Stimulated activated CD8-positive, alpha-beta memory T cell treated with anti-CD3 and anti-CD28 coated beads, Interleukin-15, amount 100 ng/mL, for 4 hours (primary cell): ENCODE data around the gene ABCA2.
"Not testable (repeated sequence)": the region's sequence is repeated elsewhere in the genome, so short reads cannot be mapped to it uniquely, and the experiment has no call there.

Source experiments
- DNase-seq, 2 donors: peaks; one replicate each; pipeline ENCODE4 v3.0.0-alpha.2; 2020; ENCODE audit warnings: low read depth in 2 of 2

Gene ABCA2

DNA sequence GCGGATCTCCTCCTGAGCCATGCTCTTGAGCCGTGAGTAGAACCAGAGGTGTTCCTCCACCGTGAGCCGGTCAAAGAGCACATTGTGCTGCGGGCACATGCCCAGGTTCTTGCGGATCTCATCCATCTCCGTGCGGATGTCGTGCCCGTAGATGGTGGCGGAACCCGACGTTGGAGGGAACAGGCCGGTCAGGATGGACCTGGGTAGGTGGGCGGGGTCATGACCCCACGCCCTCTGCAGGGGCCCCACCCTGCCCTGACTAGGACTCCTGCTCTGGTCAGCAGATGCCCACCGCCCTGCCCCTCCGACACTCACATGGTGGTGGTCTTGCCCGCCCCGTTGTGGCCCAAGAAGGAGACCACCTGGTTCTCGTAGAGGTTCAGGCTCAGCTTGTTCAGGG, 12.1 kb downstream of the ABCA2 start:
- DNase-seq = no peak

GRCh38 chr9:137015540-137015930, 12.5 kb downstream of the ABCA2 start:
- DNase-seq = no peak

GRCh38 chr9:137014776-137015539, 13.1 kb downstream of the ABCA2 start:
- DNase-seq = no peak

DNA sequence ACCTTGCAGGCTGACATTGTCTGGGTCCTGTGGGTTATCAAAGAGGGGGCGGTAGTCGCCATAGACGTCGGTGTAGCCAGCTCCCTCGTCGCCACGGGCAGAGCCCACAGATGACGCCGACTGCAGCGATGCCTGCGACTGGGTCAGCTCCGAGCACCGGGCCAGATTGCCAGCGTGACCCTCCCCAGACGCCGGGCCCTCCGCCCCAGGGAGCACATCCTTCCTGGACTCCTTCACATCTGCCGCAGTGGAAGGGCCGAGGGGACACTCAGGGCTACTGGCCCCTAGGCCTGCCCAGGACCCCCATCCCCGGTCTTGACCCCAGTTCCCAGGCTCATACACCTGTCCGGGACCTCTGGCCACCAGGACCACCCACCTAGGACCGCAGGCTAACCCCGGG, 13.9 kb downstream of the ABCA2 start:
- no peak for DNase-seq

DNA sequence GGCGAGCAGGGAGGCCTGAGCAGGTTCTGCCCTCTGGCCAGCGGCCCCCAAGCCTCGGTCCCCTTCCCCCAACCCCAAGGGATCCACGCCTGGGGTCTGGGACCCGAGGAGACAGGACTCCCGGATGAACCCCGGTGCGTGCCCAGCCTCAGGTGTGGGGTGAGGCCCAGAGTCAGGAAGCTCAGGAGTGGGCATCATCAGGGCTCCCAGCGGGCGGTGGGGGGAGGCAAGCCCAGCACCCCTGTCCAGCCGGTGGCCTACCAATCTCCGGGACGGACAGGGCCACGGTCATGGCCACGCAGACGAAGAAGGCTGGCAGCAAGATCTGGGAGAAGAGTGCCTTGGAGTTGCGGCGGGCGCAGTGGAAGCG, 14.5 kb downstream of the ABCA2 start:
- no peak for DNase-seq

GRCh38 chr9:137012694-137013570, 15.1 kb downstream of the ABCA2 start:
- no peak for DNase-seq

GRCh38 chr9:137011907-137012675, 15.9 kb downstream of the ABCA2 start:
- DNase-seq = no peak

- DNase-seq = no peak
These were observed 16.9 kb downstream of the ABCA2 start for GRCh38 chr9:137011156-137011555.

DNA sequence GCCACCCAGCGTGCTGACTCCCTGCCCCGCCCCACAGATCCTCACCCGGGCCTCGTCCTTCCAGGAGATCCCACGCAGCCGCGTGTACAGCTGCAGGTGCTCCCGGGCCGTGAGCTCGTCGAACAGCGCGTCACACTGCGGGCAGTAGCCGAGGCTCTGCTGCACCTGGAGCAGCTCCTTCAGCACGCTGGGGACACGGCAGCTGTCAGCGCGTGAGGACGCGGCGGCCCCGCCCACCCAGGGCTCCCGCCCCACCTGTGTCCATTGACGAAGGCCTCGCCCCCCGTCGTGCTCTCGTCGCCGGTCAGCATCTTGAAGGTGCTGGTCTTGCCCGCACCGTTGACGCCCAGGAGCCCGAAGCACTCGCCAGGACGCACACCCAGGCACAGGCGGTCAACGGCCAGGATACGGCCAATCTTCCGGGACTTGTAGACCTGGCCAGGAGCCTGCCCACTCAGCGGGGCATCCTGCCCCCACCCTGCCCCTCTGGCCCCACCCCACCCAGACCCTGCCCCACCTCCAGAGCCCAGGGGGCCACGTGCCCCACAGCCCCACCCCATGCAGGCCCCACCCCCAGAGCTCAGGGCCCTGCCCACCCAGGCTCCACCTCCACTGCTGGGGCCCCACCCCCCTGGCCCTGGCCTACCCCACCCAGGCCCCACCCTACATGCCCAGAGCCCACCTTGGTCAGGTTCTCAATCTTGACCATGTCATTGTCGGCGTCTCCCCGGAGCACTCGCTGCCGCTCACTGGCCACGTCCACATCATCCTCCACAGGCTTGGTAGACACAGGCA, 17.9 kb downstream of the ABCA2 start:
- DNase-seq = no peak

DNA sequence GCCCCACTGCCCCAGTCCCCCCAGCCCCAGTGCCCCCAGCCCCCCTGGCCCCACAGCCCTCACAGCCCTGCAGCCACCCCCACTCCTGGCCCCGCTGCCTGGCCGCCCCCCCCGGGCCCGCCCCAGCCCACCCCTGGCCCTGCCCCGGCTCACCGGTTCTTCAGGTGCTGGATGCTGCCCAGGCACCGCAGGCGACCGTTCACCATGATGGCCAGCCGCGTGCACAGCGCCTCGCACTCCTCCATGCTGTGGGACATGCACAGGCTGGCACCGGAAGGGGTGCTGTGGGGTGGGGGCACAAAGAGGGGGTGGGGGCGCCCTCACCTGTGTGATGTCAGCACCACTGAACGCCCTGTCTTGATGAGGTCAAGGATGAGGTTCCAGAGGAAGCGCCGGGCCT, 18.8 kb downstream of the ABCA2 start:
- no peak for DNase-seq

DNA sequence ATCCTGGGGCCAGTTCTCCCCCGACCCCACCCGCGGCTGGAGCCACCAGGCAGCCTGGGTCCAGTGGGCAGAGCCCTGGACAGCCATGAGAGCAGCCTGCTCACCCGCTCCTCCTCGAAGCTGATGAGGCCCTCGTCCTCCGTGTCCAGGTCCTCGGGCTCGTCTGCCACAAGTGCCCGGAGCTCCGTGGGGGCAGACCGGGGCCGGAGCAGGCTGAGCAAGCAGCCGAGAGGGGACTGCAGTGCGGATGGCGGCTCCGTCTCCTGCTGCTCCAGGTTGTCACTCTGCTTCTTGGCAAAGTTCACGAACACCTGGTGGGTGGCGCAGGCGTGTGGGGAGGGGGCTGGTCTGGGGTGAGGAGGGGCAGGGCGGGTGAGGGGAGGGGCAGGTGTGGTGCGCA, 19.7 kb downstream of the ABCA2 start:
- DNase-seq = no peak

DNA sequence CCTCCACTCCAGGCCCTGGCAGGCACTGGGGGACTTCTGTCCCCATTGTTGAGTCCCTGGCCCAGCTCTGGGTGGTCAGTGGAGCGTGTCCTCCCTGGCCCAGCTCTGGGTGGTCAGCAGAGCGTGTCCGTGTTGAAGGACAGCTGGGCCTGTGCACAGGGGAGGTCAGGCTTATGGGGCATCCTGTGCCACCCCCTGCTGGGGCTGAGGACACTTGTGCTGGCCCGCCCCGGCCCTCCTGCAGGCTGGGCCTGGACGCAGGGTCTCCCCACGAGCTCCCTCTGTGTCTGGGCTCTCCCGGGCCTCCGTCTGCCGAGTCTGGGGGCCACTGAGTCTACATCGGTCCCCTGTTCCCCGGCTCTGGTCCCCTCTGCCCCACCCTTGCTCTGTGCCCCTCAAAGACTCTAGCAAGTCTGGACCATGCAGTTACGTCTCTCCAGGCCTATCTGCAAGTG, 20.2 kb downstream of the ABCA2 start:
- DNase-seq = no peak

DNA sequence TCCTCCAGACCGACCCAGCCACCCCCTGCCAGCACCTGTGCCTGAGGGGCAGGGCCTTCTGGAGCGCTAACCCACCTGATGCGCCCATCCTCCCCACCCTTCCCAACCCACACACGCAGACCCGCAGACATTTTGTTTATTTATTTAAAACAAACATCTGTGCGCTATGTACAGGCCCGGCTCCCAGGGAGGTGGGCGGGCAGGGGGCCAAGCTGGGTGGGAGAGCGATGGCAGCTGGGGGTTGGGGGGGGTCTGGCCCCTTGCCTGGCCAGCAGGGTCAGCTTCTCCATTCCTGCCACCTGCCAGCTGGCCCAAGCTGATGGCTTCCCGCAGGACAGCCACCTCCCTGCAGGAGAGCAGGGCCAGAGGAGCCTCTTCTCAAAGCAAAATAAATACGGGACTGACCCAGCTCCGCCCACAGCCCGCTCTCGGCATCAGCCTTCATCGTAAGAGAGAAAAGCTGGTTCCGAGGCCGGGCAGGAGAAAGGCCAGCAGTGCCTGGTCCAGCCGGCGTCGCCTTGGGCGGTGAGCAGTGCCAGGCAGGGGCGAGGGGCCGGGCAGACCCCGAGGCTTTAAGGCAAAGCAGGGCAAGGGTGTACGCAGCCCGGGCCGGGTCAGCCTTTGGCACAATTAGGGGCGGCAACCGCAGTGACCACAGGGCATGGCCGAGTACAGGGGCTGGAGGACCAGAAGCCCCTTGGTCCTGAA, 20.8 kb downstream of the ABCA2 start:
- DNase-seq = no peak

DNA sequence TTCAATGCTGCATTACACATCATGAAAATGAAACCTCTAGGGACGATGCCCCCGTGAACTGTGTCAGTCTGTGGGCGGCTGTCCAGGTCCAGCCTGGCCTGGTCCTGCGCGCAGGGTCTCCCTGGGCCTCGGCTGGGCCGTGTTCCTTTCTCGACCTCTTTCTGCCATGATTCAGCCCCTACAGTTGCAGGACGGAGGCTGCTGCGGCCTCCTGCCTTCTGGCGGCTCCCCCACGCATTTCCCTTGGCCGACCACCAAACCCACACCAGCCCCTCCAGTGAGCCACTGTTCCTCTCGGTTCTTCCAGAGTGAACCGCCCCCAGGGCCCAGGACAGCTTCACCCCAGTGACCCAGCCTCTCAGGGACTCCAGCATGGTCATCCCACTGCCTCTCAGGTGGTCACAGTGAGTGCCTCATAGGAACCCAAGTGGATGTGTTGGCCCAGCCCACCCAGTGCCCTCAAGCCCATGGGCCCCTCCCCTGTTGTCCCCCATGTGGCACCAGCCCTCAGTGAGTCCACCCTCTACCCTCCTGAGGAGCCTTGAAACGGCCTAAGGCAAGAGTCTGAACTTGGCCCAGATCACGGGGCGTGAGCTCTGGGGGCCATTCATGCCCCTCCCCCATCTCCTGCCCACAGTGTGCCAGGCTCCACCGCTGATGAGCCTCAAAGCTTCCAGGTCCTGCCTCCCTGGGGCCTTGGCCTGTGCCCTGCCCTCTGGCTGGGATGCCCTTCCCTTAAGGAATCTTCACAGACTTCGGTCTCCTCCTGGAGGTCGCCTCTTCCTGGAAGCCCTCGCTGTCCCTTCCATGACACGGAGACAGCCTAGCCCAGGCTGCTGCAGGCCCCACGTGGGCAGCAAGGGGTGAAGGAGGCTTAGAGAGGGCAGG, 21.7 kb downstream of the ABCA2 start:
- no peak for DNase-seq

GRCh38 chr9:137004285-137004684, 23.8 kb downstream of the ABCA2 start:
- DNase-seq = not testable (repeated sequence)

GRCh38 chr9:137002646-137003041, 25.4 kb downstream of the ABCA2 start:
- DNase-seq = no peak

DNA sequence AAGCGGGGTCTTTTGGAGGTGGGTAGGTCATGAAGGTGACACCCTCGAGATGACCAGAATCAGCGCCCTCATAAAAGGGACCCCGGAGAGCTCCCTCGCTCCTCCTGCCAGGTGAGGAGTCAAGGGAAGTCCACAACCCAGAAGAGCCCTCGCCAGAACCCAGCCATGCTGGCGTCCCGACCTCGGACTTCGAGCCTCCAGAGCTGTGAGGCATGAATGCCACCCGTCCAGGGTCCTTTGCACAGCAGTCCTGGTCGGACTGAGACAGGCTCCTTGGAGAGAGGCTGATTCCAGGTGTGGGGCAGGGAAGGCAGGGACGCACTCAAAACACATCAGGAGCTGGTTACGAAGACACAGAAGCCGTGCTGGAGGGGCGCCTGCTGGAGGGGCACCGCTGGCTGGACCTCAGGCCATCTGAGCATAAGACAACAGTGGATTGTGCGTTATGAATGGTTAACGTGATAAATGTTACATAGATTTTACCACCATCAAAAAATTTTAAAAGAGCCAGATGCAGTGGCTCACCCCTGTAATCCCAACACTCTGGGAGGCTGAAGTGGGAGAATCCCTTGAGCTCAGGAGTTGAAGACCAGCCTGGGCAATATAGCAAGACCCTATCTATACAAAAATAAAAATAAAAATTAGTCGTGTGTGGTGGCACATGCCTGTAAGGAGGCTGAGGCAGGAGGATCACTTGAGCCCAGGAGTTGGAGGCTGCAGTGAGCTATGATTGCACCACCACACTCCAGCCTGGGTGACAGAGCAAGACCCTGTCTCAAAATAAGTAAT, 26.0 kb downstream of the ABCA2 start:
- DNase-seq = no peak

- DNase-seq = no peak
These were observed 27.7 kb downstream of the ABCA2 start for GRCh38 chr9:137000177-137000930.
